ENCODE results near the gene MAP3K6. TPM values are rescaled to one million over a fixed set of nuclear protein-coding genes. Genes with fewer than 3 reads are reported as not detected.
A peak's percentile ranks its signal among the peaks of the same experiment; 100 is the strongest.

The MAP3K6 gene
- polyA plus RNA-seq, 1 donor from 2014 or later = 4.4 TPM

- TF ChIP-seq EZH2 (IDR thresholded peaks at IDR 0.05; ENCODE audit: borderline replicate concordance, insufficient read depth, low read length, poor library complexity, severe bottlenecking) = no peak
- no peak for TF ChIP-seq POLR2AphosphoS5 (IDR thresholded peaks at IDR 0.05)
- TF ChIP-seq MXI1 (conservative IDR thresholded peaks at IDR 0.05; ENCODE audit: poor library complexity, severe bottlenecking) = no peak
- TF ChIP-seq SMC3 (conservative IDR thresholded peaks at IDR 0.05; ENCODE audit: poor library complexity) = peak; percentile 37
Observed at GRCh38 chr1:27403065-27403726, 36.4 kb upstream of the MAP3K6 start (continued).

DNA sequence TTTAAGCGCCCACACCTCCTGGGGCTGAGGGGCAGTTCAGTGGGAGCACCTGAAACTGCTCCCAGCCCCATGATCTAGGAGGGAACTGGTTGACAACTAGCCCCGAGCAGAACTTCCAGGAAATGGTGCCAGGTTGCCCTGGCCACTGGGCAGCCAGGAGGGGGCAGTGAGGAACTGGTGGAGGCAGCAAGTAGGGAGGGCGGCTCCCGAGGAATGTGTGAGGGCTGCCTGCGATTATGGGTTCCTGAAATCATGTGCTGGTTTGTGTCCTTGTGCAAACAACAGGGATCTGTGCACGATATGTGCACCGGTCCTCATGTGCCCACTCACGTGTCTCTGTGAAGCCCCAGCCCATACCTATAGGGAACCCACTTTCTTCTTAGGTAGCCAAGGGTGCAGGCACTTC, 35.6 kb upstream of the MAP3K6 start:
- TF ChIP-seq RAD21 (conservative IDR thresholded peaks at IDR 0.05) (no peak), SMC3 (conservative IDR thresholded peaks at IDR 0.05; ENCODE audit: poor library complexity) (no peak), MXI1 (conservative IDR thresholded peaks at IDR 0.05; ENCODE audit: poor library complexity, severe bottlenecking) (no peak), TAF1 (IDR thresholded peaks at IDR 0.05; ENCODE audit: low read depth) (no peak), EP300 (conservative IDR thresholded peaks at IDR 0.05; ENCODE audit: poor library complexity, severe bottlenecking) (no peak), POLR2AphosphoS5 (IDR thresholded peaks at IDR 0.05) (no peak), EZH2 (IDR thresholded peaks at IDR 0.05; ENCODE audit: borderline replicate concordance, insufficient read depth, low read length, poor library complexity, severe bottlenecking) (no peak)
- TF ChIP-seq, protein P1, sequence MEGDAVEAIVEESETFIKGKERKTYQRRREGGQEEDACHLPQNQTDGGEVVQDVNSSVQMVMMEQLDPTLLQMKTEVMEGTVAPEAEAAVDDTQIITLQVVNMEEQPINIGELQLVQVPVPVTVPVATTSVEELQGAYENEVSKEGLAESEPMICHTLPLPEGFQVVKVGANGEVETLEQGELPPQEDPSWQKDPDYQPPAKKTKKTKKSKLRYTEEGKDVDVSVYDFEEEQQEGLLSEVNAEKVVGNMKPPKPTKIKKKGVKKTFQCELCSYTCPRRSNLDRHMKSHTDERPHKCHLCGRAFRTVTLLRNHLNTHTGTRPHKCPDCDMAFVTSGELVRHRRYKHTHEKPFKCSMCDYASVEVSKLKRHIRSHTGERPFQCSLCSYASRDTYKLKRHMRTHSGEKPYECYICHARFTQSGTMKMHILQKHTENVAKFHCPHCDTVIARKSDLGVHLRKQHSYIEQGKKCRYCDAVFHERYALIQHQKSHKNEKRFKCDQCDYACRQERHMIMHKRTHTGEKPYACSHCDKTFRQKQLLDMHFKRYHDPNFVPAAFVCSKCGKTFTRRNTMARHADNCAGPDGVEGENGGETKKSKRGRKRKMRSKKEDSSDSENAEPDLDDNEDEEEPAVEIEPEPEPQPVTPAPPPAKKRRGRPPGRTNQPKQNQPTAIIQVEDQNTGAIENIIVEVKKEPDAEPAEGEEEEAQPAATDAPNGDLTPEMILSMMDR (IDR thresholded peaks at IDR 0.05; ENCODE audit: poor library complexity, severe bottlenecking) = no peak
- Histone ChIP-seq H3K9me3 (ENCODE audit: low read length) (no peaks in the 10 kb centered on the region), H3K9me2 (ENCODE audit: insufficient read depth, low read length) (no peaks in the 10 kb centered on the region), H3K9ac (ENCODE audit: low read length) (no peak overlapping the region), H3K4me2 (ENCODE audit: low read length) (no peak overlapping the region), H3K79me2 (replicated peaks; ENCODE audit: insufficient read depth, low read length) (no peaks in the 10 kb centered on the region), H2AFZ (ENCODE audit: low read depth, low read length) (no peak overlapping the region), H3K27ac (ENCODE audit: low read length) (no peak overlapping the region), H4K20me1 (ENCODE audit: insufficient read depth) (no peaks in the 10 kb centered on the region), H3K4me3 (ENCODE audit: low read length) (no peak overlapping the region), H3K36me3 (ENCODE audit: insufficient read depth, low read length) (no peaks in the 10 kb centered on the region), H3K27me3 (ENCODE audit: insufficient read depth, low read depth, low read length) (no peaks in the 10 kb centered on the region), H3F3A (ENCODE audit: insufficient read depth, low read length, poor library complexity, severe bottlenecking) (no peaks in the 10 kb centered on the region)

DNA sequence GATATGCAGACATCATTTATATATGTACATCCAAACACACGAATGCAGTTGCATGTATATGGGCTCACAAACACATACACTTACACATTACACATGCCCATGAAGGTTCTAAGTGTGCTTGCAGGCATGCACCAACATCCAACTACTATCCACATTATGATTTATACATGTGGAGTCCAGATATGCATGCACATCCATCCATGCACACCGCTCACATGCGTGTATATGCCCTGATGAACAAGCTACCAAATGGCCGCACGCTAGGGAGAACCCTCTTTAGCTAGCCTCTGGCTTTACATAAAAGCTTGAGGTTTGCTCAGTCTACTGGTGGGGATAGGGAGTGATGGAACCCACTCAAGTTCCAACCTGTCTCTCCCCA, 34.2 kb upstream of the MAP3K6 start:
- no peaks in the 10 kb centered on the region for H4K20me1 ChIP-seq (ENCODE audit: insufficient read depth)
- TF ChIP-seq EZH2 (IDR thresholded peaks at IDR 0.05; ENCODE audit: borderline replicate concordance, insufficient read depth, low read length, poor library complexity, severe bottlenecking) (no peak), RAD21 (conservative IDR thresholded peaks at IDR 0.05) (no peak), SMC3 (conservative IDR thresholded peaks at IDR 0.05; ENCODE audit: poor library complexity) (no peak), TAF1 (IDR thresholded peaks at IDR 0.05; ENCODE audit: low read depth) (no peak), MXI1 (conservative IDR thresholded peaks at IDR 0.05; ENCODE audit: poor library complexity, severe bottlenecking) (no peak), POLR2AphosphoS5 (IDR thresholded peaks at IDR 0.05) (no peak), REST (IDR thresholded peaks at IDR 0.05; ENCODE audit: borderline replicate concordance) (no peak)
- TF ChIP-seq, protein P1 (IDR thresholded peaks at IDR 0.05; ENCODE audit: poor library complexity, severe bottlenecking) = no peak
- H3K79me2 ChIP-seq (replicated peaks; ENCODE audit: insufficient read depth, low read length) = no peaks in the 10 kb centered on the region
- H3F3A ChIP-seq (ENCODE audit: insufficient read depth, low read length, poor library complexity, severe bottlenecking) = no peaks in the 10 kb centered on the region
- no peak overlapping the region for H3K9ac ChIP-seq (ENCODE audit: low read length)
- no peaks in the 10 kb centered on the region for H3K36me3 ChIP-seq (ENCODE audit: insufficient read depth, low read length)
- H3K4me3 ChIP-seq (ENCODE audit: low read length) = no peak overlapping the region
- H3K9me3 ChIP-seq (ENCODE audit: low read length) = no peaks in the 10 kb centered on the region
- no peak overlapping the region for H3K27ac ChIP-seq (ENCODE audit: low read length)
- no peak overlapping the region for H3K4me2 ChIP-seq (ENCODE audit: low read length)
- no peak overlapping the region for H2AFZ ChIP-seq (ENCODE audit: low read depth, low read length)
- no peaks in the 10 kb centered on the region for H3K27me3 ChIP-seq (ENCODE audit: insufficient read depth, low read depth, low read length)
- H3K9me2 ChIP-seq (ENCODE audit: insufficient read depth, low read length) = no peaks in the 10 kb centered on the region

Measured in neural cell (in vitro differentiated cells).